Breast epithelium (tissue), 3 donors: ENCODE measurements around the gene MLF2.

Experiments
- POLR2A ChIP-seq: fragments of 450-650 bp; IDR thresholded peaks from one replicate; pipeline ENCODE4 v1.6.1; 2016; ENCODE audit warnings: antibody characterized with exemption, mild to moderate bottlenecking, moderate library complexity
- POLR2AphosphoS5 ChIP-seq, 3 donors: sonication (generic); formaldehyde crosslinking; IDR thresholded peaks; one replicate each; pipeline ENCODE4 v1.6.1; 2017; ENCODE audit warnings: antibody characterized with exemption in 3 of 3
- TF ChIP-seq, protein P1 (sequence below), 3 donors: fragments of 450-650 bp; IDR thresholded peaks; one replicate each; pipeline ENCODE4 v1.5.1; 2016 to 2017; ENCODE audit warnings: antibody characterized with exemption in 3 of 3, mild to moderate bottlenecking in 3 of 3, moderate library complexity in 3 of 3

DNA sequence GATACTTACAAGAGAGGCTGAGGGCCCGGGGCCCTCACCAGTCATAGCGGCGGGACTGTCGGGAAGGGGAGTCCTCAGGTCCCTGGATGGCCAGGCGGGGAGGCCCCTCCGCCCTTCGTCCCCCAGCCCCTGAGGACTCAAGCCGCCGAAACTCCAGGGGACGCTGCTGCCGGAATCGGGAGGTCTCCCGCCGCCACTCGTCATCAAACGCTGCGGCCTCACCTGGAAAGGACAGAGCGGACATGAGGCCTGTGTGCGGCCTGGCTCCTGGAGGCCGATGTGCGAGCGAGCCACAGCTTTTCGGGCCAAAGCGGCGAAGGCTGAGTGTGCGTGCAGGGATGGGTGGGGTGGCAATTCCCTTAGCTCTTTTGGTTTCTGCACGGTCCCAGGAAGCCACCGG, 4.2 kb downstream of the MLF2 start:
- TF ChIP-seq POLR2AphosphoS5 (IDR thresholded peaks at IDR 0.05) = no peak
- TF ChIP-seq, protein P1, sequence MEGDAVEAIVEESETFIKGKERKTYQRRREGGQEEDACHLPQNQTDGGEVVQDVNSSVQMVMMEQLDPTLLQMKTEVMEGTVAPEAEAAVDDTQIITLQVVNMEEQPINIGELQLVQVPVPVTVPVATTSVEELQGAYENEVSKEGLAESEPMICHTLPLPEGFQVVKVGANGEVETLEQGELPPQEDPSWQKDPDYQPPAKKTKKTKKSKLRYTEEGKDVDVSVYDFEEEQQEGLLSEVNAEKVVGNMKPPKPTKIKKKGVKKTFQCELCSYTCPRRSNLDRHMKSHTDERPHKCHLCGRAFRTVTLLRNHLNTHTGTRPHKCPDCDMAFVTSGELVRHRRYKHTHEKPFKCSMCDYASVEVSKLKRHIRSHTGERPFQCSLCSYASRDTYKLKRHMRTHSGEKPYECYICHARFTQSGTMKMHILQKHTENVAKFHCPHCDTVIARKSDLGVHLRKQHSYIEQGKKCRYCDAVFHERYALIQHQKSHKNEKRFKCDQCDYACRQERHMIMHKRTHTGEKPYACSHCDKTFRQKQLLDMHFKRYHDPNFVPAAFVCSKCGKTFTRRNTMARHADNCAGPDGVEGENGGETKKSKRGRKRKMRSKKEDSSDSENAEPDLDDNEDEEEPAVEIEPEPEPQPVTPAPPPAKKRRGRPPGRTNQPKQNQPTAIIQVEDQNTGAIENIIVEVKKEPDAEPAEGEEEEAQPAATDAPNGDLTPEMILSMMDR (IDR thresholded peaks at IDR 0.05) = no peak
- TF ChIP-seq POLR2A = no peak
